A673 (cell line): ENCODE results near the gene WWP2.

Source experiments
- EZH2 ChIP-seq: fragments of 200-600 bp; sonication (generic); IDR thresholded peaks from 2 replicates; pipeline ENCODE4 v1.6.1; 2017; ENCODE audit warnings: borderline replicate concordance, low read depth, mild to moderate bottlenecking, mixed read lengths, antibody characterized with exemption, low read length; ENCODE audit not compliant: poor library complexity, severe bottlenecking
- TF ChIP-seq, protein P1 (sequence below): fragments of 300-800, 200-600 bp; sonication (generic); conservative IDR thresholded peaks from 2 replicates; pipeline ENCODE4 v1.5.1; 2017; ENCODE audit warnings: low read depth, mild to moderate bottlenecking, antibody characterized with exemption, low read length, moderate library complexity, mixed read lengths

GRCh38 chr16:69844441-69844840, 82.3 kb downstream of the WWP2 start:
- TF ChIP-seq, protein P1, sequence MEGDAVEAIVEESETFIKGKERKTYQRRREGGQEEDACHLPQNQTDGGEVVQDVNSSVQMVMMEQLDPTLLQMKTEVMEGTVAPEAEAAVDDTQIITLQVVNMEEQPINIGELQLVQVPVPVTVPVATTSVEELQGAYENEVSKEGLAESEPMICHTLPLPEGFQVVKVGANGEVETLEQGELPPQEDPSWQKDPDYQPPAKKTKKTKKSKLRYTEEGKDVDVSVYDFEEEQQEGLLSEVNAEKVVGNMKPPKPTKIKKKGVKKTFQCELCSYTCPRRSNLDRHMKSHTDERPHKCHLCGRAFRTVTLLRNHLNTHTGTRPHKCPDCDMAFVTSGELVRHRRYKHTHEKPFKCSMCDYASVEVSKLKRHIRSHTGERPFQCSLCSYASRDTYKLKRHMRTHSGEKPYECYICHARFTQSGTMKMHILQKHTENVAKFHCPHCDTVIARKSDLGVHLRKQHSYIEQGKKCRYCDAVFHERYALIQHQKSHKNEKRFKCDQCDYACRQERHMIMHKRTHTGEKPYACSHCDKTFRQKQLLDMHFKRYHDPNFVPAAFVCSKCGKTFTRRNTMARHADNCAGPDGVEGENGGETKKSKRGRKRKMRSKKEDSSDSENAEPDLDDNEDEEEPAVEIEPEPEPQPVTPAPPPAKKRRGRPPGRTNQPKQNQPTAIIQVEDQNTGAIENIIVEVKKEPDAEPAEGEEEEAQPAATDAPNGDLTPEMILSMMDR: no peak
- no peak for TF ChIP-seq EZH2
